Panc1 (cell line): Measurements from ENCODE around the gene GPATCH2L.

Experiments
- POLR2AphosphoS5 ChIP-seq: IDR thresholded peaks from 2 replicates; pipeline ENCODE4 v1.6.1; 2012; ENCODE audit warnings: mild to moderate bottlenecking, low read depth, low read length, moderate library complexity
- REST ChIP-seq, 2 experiments: IDR thresholded peaks; 2 replicates each; pipeline ENCODE4 v1.6.1; 2011 to 2012; ENCODE audit warnings: low read depth in 2 of 2, control low read depth in 1 of 2, low read length in 1 of 2, mild to moderate bottlenecking in 1 of 2, moderate library complexity in 1 of 2; ENCODE audit not compliant: insufficient read depth in 1 of 2
- SIN3A ChIP-seq: IDR thresholded peaks from 2 replicates; pipeline ENCODE4 v1.6.1; 2012; ENCODE audit warnings: low read depth, mild to moderate bottlenecking, low read length, moderate library complexity, borderline replicate concordance; ENCODE audit not compliant: insufficient read depth
- TF ChIP-seq, protein P1 (sequence below): fragments of 450-650 bp; IDR thresholded peaks from 2 replicates; pipeline ENCODE4 v1.5.1; 2017; ENCODE audit warnings: mild to moderate bottlenecking

DNA sequence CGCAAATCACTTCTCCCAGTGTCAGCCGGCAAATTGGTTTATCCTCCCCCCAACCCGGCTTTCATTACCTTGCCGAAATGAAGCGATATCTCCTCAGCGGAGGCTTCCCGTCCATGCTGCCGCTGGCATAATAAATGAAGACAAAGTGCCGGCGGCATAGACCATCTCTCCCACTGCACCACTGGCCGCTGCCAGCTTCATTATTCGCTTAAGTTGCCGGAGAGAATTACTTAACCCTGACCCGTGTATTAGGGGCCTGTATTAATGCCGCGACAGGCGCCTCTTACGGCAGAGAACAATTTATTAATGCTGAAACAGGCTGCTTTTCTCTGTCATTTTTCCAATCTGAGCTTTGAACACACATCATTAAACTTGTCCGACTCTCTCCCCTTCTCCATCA lies 17.5 kb upstream of the GPATCH2L start:
- TF ChIP-seq, protein P1, sequence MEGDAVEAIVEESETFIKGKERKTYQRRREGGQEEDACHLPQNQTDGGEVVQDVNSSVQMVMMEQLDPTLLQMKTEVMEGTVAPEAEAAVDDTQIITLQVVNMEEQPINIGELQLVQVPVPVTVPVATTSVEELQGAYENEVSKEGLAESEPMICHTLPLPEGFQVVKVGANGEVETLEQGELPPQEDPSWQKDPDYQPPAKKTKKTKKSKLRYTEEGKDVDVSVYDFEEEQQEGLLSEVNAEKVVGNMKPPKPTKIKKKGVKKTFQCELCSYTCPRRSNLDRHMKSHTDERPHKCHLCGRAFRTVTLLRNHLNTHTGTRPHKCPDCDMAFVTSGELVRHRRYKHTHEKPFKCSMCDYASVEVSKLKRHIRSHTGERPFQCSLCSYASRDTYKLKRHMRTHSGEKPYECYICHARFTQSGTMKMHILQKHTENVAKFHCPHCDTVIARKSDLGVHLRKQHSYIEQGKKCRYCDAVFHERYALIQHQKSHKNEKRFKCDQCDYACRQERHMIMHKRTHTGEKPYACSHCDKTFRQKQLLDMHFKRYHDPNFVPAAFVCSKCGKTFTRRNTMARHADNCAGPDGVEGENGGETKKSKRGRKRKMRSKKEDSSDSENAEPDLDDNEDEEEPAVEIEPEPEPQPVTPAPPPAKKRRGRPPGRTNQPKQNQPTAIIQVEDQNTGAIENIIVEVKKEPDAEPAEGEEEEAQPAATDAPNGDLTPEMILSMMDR, result no peak
- TF ChIP-seq POLR2AphosphoS5, result no peak
- TF ChIP-seq REST (IDR thresholded peaks at IDR 0.05; ENCODE audit: insufficient read depth in 1 of 2, low read depth in 2 of 2, low read length in 1 of 2), result no peak
- TF ChIP-seq SIN3A, result no peak
